ENCODE measurements around the gene ATP5F1E. TPM values are rescaled to one million over a fixed set of nuclear protein-coding genes. Genes with fewer than 3 reads are reported as not detected.

Gene ATP5F1E
- total and polyA plus RNA-seq, 2 donors (not counting 3 experiments of a cell fraction or from before 2014, with no cell fraction given) = 29.0 to 107 TPM

DNA sequence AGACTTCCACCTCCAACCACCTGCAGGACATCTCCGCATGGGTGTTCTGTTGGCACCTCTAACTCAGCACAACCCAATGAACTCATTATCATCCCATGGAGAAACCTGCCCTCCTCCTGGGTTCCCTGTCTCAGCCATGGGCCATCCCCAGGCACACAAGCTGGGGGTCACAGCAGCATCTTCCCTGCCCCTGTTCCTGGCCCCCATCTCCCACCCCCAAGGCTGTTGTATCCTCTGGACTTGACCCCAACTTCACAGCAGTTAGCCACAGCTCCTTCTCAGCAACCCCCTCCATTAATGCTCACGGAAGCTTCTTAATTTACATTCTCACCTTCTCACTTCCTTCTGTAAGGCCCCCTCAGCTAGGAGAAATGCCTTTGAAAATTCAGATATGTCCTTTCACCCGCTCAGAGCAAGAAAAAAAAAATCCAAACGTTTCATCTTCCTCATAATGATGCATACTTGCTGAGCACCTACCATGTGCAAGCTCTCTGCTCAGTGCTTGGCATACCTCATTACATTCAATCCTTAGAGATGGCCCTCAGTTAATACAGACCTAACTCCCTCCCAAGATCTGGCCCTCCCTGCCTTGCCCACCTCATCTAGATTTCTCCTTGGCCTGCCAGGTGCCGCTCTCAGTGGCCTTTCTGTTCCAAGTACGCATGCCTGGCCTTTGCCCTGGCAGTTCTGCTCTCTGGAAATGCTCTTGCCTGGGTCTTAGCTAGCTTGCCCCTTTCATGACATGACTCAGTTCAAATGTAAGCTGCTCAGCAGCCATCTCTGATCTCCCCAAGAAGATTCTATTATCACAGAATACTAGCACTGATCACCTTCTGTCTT, 53.6 kb downstream of the ATP5F1E start:
- Histone ChIP-seq H3K27me3 (ENCODE audit: control insufficient read depth in 2 of 2, insufficient read depth in 2 of 2, low read length in 2 of 2) (peaks cover 0 to 1% of the 10 kb centered on the region in 2 experiments), H2AFZ (ENCODE audit: low read depth, low read length) (no peak overlapping the region), H3K9me1 (replicated peaks; ENCODE audit: control insufficient read depth, extremely low read depth, insufficient read depth, low read length) (no peaks in the 10 kb centered on the region), H3K79me2 (ENCODE audit: control insufficient read depth, insufficient read depth, low read length) (peaks cover 19% of the 10 kb centered on the region), H3K4me3 (replicated peaks in 1 of 3; ENCODE audit: insufficient read depth in 1 of 3, low read depth in 1 of 3, low read length in 3 of 3) (no peak overlapping the region), H3K4me2 (ENCODE audit: insufficient read depth, low read length) (no peak overlapping the region), H3K4me1 (ENCODE audit: control insufficient read depth, extremely low read depth, insufficient read depth, low read length) (peaks cover 3% of the 10 kb centered on the region), H4K20me1 (replicated peaks; ENCODE audit: control insufficient read depth, extremely low read depth, insufficient read depth, low read length) (no peaks in the 10 kb centered on the region), H3K9ac (replicated peaks; ENCODE audit: extremely low read depth, insufficient read depth, low read length) (no peak overlapping the region), H3K9me3 (replicated peaks; ENCODE audit: control insufficient read depth, insufficient read depth, low read length) (no peaks in the 10 kb centered on the region), H3K27ac (ENCODE audit: insufficient read depth, low read depth, low read length) (no peak overlapping the region), H3K36me3 (ENCODE audit: control insufficient read depth in 2 of 2, extremely low read depth in 1 of 2, insufficient read depth in 2 of 2, low read length in 2 of 2) (no peaks in the 10 kb centered on the region)
- FAIRE-seq = no peak
- intact Hi-C loops (cut with micrococcal nuclease) (no loop called here), dilution Hi-C loops (cut with MboI; ENCODE audit: extremely low pct_ligation_motif_present, low sequenced_read_pairs) (no loop called here)
- no TSS peak for BruUV-seq (replicated peaks)
- POLR2A ChIA-PET = no interaction called here
- CTCF ChIA-PET = interaction anchor here (0.8 to 3.7 kb wide), 4 partner anchors 71 to 109 kb away, joined by 3 to 12 read pairs (median 4); no protein-coding TSS in a partner anchor
- no peak for DNase-seq (ENCODE audit: low read depth, low spot score)
- TF ChIP-seq, protein P1, sequence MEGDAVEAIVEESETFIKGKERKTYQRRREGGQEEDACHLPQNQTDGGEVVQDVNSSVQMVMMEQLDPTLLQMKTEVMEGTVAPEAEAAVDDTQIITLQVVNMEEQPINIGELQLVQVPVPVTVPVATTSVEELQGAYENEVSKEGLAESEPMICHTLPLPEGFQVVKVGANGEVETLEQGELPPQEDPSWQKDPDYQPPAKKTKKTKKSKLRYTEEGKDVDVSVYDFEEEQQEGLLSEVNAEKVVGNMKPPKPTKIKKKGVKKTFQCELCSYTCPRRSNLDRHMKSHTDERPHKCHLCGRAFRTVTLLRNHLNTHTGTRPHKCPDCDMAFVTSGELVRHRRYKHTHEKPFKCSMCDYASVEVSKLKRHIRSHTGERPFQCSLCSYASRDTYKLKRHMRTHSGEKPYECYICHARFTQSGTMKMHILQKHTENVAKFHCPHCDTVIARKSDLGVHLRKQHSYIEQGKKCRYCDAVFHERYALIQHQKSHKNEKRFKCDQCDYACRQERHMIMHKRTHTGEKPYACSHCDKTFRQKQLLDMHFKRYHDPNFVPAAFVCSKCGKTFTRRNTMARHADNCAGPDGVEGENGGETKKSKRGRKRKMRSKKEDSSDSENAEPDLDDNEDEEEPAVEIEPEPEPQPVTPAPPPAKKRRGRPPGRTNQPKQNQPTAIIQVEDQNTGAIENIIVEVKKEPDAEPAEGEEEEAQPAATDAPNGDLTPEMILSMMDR (IDR thresholded peaks at IDR 0.05; ENCODE audit: extremely low read depth in 1 of 2, insufficient read depth in 1 of 2, low read depth in 1 of 2, low read length in 2 of 2) = no peak
- TF ChIP-seq POLR2A (IDR thresholded peaks at IDR 0.05; ENCODE audit: low read depth, low read length) (no peak), MYC (IDR thresholded peaks at IDR 0.05; ENCODE audit: low read depth, low read length) (no peak), EZH2 (IDR thresholded peaks at IDR 0.05; ENCODE audit: borderline replicate concordance, low read depth, low read length, severe bottlenecking) (no peak), FOS (IDR thresholded peaks at IDR 0.05; ENCODE audit: borderline replicate concordance, insufficient read depth, low read length) (no peak), JUN (IDR thresholded peaks at IDR 0.05; ENCODE audit: borderline replicate concordance, insufficient read depth, insufficient read length, low read depth) (no peak), GATA2 (IDR thresholded peaks at IDR 0.05; ENCODE audit: insufficient read depth, insufficient read length, low read depth, low read length) (no peak), MAX (IDR thresholded peaks at IDR 0.05; ENCODE audit: insufficient read depth, insufficient read length) (no peak), POLR2AphosphoS5 (IDR thresholded peaks at IDR 0.05; ENCODE audit: insufficient read depth, low read depth, low read length) (no peak)

All from endothelial cell of umbilical vein (primary cell).